HG02571 (cell line): Measurements from ENCODE around the gene TCN2.
"Not testable (repeated sequence)": the region's sequence is repeated elsewhere in the genome, so short reads cannot be mapped to it uniquely, and the experiment has no call there.

Source experiments
- ATAC-seq: cut with Tn5 transposase; IDR thresholded peaks from one replicate; pipeline ENCODE4 v1.9.1; 2021; ENCODE audit warnings: mild to moderate bottlenecking, moderate library complexity; ENCODE audit not compliant: unreplicated experiment

Gene TCN2

DNA sequence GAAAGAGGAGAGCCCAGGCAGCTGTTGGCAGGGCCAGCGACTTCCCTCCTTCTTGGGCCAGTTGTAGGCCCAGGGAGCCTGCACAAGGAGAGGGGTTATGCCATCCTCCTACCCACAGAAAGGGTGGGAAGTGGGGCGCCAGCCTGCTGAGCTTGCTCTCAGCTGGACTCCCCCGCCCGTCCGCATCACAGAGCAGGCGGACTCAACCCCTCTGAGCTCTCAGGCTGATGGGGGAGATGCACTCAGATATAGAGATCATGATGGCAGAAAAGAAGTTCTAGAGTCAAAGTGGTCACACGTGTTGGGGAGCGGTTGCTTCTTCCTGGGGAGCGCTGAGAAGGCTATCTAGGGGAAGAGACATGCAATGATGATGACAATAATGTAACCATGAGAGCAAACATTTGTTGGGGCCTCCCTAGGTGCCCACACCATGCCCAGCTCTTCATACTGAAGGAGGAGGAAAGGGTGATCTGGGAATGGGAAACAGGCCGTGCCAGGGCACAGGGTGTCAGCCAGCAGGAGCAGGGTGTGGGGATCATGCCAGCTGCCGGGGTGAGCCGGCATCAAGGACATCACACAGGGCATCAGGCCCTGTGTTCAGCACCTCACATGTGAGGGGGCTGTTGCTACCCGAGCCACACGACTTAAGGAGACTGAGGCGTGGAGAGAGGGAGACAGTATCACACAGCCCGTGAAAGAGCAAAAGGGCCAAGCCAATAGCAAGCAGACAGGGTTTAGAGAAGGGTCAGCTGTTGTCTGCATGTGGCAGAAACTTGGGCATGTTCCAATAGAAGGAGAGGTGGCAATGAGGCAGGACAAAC is 36.3 kb downstream of the TCN2 start:
- ATAC-seq, result no peak

DNA sequence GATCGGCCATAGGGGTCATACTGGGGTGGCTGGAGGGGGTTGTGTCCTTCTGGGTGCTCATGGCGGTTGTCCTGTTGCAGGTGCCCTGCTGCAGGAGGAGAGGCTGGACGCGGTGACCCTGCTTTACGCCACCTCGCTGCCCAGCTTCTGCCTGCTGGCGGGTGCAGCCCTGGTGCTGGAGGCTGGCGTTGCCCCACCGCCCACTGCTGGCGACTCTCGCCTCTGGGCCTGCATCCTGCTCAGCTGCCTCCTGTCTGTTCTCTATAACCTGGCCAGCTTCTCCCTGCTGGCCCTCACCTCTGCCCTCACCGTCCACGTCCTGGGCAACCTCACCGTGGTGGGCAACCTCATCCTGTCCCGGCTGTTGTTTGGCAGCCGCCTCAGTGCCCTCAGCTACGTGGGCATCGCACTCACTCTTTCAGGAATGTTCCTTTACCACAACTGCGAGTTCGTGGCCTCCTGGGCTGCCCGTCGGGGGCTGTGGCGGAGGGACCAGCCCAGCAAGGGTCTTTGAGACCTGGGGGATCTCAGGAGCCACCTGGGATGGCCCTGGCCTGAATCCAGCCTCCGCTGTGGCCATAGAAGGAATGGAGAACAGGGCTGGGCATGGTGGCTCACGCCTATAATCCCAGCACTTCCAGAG is 39.7 kb downstream of the TCN2 start:
- ATAC-seq, result no peak

DNA sequence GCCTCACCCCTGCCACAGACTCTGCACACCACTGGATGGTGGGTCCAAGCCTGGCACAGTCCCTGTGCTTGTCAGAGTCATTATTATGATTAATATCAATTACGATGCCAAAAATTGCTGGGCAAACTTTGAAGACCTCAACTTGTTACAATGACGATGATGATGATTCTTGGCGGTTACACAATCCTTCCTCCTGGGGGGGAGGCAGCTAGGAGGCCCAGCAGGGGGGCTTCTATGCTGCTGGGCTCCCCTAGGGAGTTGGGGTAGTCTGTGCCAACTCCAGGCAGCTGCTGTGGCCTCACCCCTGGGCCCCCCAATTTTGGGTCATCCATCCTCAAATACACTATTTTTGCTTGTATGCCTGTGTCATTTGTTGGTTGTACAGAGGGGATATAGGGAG is 40.6 kb downstream of the TCN2 start:
- ATAC-seq, result no peak

DNA sequence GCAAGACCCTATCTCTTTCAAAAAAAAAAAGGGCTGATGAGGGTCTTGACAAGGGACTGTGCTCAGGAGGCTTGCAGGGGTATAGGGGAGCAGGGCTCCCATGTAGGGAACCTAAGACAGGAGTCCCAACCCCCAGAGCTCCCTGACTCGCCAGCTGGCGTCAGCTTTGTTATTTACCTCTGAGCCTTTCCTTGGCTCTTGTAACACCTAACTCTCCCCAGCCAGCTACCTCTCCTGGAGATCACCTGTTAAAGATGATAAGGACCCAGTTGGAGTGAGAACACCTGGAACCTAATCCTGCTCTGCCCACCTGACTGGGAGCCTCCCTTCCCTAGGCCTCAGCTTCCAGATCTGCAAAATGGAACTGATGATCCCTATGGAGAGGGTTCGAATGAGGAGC is 41.9 kb downstream of the TCN2 start:
- no peak for ATAC-seq

DNA sequence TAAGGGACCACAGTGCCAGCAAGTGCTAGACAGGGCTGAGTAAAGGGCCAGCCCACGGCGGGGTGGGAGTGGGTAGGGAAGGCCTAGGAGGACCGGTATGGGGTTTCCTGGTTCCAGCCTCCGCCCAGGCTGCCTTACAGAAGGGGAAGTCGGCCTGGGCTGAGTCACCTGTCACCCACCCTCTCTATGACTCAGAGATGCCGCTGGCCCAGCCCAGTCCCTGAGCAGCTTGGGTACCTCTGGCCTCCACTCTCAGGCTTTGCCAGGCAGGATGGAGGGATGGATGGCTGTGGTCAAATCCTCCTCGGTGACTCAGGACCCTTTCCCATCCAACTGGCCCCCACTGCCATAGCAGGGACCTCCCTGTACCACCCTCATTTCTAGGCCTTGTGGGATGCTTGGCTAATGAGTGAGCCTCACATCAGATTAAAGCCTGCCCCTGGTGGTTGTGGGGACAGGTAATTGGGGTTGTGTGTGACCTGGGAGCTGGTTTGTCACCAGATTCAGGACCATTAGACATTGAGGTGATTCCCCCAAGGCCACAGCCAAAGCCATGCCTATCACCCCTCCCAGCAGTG is 42.5 kb downstream of the TCN2 start:
- ATAC-seq, result no peak

DNA sequence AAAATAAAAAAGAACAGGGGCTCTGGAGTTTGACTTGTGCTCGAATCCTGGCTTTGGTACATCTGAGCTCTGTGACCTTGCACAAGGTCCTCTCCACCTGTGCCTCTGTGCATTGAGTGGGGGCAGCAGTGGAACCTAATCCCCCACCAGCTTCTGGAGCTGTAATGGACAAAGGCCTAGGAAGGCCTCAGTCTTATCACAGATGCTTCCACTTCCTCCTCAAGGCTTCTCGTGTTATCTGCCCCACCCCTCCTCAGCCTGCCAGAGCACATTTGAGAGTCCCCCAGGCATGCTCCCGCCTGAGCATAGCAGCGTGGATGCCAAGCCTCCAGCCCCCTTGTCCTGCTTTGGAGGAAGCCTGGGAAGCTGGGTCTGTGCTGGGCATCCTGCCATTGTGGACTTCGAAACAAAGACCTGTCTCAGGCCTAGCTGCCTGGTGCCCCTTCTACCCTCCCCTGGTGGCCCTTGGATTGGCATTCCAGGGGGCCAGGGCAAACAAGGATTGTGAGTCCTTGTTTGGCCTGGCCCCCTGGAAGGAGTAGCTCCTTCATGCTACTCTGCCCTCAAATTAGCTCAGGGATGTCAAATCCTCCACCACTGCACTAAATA is 43.6 kb downstream of the TCN2 start:
- ATAC-seq, result no peak

DNA sequence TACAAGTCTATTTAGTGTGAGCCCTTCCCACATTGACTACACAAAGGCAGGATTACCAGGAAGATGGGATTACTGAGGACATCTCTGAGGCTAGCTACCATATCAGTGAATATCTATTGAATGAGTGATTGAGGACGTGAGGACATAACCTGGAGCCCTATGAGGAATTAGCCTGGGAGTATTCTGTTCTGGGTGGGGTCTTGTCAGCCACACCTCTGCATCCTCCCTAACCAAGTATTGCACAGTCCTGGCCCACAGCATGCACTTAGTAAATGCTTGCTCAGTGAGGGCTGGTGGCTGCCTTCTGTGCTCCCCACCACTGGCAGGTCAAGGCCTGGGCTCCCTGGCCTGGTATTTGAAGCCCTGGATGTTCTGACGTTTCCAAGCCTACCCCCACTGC is 45.9 kb downstream of the TCN2 start:
- no peak for ATAC-seq

DNA sequence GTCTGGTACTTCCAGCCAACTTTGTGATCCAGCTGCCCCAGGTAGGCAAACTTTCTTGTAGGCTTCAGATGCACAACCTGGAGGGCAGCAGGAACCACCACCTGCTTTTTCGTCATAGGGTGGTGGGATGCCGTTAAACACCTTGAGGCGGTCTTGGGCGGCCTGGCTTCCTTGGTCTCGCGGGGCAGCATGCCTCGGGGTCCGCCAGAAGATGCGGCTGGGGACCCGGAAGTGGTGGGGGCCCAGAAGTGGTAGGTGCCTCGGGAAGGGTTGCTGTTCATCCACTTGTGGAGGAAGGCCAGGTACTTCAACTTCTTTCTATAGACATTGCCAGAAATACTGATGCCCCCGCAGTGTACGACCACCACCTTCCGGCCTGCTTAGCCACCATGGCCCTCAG is 47.4 kb downstream of the TCN2 start:
- ATAC-seq, result no peak

DNA sequence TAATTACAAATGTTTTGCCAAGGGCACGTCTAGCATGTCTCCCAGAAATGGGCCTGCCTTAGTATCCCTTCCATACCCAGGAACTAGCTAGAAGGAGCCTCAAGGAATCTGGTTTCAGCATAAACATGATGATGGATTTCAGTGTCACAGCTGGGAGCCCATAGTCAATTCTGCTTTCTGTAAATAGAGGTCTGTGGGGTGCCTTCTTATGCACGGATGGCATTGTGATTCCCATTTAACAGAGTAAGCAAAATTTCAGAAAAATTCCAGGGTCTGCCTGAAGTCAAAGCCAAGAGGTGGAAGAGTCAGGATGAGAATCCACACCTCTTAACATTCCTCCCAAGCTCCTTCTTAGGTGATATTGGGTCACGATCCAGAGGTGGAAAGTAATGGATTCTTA is 48.6 kb downstream of the TCN2 start:
- ATAC-seq, result no peak

DNA sequence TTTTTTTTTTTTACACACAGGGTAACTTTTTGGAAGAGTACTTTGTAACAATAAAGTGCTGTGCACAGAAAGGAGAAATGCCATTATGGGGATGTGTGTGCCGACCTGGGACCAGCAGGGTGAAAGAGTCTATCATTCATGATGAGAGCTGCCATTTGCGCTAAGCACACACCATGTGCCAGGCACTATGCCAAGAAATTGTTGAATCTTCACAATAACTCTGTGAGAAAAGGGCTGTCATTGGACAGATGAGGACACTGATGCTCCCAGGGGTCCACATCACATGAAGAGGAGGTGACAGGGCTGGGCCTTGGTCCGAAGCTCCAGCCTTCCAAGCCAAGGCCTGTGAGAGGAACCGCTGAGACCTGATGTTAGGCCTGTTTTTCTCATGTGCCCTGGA is 55.1 kb downstream of the TCN2 start:
- no peak for ATAC-seq

DNA sequence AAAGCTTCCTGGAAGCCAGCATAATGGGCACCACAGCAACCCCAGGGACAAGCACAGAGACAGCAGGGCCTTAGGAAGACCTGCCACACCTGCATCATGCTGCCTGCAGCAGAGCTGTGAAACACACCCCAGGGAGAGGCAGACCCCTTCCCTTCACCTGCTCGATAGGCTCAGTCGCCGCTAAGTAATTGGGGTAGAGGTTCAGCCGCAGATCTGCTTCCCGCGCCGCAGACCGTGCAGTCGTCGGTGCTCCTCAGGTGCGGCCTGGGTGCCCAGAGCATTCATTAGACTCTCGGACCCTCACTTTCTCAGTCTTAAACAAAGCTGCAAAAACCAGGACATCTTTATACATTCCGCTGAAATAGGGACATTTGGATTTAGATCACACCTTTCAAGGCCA is 57.8 kb downstream of the TCN2 start:
- ATAC-seq, result no peak

DNA sequence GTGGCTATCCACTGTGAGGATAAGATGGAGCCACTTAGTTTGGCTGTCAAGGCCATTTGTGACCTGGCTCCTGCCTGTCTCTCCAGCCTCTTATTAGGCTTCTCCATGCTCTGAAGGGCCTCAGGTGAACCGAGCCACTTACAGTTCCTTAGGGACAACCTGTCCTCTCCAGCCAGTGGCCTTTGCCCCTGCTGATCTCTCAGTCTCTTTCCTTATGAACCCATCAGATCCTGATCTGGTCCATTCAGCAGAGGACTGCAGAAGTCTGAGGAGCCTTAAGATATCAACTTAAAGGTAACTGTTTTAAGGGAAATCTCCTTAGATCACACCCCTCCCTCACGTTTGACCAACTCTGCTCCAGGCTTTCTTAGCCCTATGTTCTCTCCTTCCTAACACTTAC is 58.3 kb downstream of the TCN2 start:
- no peak for ATAC-seq

DNA sequence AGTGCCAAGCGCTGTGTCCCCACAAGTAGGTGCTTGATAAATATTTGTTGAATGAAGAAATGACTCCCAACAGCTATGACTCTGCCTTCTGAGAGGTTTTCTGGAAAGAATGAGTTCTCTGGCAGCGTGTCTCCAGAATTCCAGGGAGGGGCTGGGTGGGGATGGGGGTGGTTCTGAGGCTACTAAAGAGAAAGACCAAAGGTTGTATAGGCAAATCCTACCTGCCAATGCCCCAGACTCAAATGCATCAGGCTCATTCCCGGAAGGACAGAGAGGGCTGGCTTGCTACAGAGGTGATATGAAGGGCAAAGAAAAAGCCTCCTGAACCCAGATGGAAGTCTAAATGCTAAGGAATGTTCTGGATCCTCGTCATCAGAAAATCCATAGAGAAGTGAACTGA is 58.8 kb downstream of the TCN2 start:
- ATAC-seq, result no peak

DNA sequence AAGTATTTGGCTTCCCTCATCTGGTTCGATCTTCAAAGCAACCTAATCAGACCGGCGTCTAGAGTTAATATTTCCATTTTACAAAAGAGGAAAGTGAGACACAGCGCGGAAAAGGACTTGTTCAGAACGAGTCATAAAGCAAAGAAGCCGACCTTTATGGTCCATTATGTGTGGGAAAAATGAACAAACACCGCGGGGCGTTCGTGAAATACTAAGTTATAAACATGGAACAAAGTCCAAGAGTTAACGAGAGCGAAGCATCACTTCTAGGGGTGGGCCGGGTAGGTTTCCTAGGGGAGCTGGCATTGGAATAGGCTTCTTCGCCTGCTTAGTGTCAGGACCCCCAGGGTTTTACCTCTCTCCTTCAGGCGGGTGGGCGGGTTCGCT is 60.1 kb downstream of the TCN2 start:
- ATAC-seq, result no peak

DNA sequence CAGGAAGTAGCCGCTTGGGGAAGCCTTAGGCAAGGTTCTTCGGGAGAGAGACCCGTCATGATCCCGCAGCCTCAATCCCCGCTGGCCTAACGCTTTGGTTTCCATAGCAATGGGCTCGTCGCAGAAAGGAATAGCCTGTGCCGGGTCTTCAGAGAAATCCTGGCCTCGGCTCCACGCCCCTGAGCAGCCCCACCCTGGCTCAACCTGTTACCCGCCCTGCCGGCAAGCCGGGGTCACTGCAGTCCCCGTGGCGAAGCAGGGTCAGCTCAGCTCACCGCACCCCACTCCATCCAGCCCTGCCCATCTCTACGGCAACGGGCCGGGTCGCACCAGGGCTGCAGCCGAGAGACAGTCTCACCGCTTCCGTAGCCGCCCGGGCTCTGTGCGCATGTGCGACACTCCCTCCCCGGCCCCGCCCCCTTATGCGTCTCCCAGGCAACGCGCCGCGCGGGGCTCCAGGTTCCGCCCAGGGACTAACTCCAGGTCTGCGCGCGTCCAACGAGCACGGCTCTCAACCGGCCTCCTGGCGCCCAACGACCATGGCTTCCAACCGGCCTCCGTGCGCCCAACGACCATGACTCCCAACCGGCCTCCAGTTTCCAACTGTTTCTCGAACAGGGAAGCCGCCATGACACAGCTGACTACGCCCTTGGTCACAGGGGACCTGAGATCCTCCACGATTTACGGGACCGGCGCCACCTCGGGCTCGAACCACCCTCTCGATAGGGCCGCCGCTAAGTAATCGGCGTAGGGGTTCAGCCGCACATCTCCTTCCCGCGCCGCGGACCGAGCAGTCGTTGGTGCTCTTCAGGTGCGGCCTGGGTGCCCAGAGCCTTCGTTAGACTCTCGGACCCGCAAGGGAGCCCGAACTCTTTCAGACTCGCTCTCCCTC is 60.8 kb downstream of the TCN2 start, which contains the start of gene DUSP18:
TSS of gene DUSP18 (minus strand) at position 382 of the 892 bp plus-strand sequence. CDS start 3,872 bp downstream, outside the sequence.
- ATAC-seq, result peak; percentile 76

DNA sequence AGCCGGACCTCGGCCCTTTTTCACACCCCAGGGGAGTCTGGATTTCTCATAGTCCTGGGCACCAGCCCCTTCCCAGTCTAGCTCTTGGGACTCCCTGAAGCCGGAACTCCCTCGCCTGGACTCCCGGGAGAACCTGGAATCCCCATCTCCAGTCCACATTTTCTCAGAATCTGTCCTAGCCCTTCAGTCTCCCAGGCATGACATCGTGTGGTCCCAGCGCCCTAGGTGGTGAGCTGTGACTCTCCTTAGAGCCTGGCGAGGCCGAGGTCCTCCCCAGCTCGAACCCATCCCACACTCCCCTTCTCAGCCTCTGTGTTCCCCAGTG is 61.4 kb downstream of the TCN2 start:
- peak; percentile 6 for ATAC-seq

DNA sequence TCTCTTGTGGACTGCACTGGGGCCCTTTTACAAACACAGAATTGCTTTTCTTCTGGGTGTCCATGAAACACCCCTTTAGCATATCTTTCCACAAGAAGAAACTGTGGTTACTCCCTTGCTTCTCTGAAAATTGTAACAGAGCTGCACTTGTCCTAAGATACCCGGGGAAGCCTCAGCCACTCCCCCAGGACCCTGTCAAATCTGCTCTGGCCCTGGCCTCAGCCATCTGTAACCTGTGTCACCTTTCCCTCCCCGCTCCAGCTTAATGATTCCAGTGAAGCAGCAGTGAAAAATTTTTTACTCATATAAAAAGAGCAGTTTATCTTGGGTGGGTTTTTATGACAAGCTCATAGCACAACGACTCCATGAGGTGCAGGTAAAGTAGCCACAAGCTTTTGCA is 64.1 kb downstream of the TCN2 start:
- no peak for ATAC-seq

DNA sequence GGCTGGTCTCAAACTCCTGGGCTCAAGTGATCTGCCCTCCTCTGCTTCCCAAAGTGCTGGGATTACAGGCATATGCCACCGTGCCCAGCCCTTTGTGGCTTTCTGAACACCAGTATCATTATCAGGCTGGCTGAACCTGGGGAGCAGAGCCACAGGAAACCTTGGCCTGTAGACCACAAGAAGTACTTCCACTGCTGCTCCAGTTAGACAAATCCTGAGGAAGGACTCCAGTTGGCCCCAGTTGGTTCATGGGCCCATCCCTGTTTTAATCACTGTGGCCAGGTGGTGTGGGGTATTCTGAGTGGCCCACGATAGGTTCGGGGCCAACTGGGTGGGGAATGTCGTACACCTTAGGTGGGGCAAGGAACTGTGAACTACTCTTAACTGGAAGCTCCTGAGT is 66.2 kb downstream of the TCN2 start:
- ATAC-seq, result no peak

DNA sequence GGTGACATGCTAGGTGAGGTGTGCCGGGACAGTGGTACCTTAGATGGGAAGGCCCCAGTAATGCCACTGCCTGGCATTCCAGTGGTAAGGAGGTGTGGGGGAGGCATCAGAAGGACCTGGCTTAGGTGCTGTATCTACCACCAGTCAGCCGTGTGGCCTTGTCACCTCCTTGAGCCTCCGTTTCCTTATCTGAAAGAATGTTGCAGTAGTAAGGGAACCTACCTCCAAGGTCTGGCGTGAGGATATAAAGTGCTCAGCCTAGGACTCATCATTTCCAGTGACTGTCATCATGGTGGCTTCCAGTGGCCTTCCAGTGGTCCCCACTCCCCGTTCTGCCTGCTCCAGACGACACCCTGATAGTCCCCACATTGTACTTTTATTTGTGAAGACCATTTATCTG is 67.5 kb downstream of the TCN2 start:
- ATAC-seq, result no peak

DNA sequence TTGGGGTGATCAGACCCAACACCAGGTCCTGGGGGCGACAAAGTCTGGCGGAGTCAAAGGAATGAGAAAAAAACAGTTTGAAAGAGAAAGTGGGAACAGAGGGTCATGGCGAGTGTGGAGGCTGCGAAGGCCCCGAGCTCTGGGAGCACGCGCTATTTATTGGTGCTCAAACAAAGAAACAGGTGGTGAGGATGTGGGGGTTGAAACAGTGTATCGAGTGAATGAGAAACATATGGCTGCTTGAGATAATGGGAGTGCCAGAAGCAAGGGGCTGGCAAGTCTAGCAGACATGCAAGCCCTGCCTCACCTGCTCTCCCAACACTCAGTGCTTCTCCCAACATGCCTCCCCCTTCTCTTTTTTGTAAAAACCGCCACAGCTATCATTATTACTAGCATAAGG is 68.5 kb downstream of the TCN2 start:
- ATAC-seq, result no peak

DNA sequence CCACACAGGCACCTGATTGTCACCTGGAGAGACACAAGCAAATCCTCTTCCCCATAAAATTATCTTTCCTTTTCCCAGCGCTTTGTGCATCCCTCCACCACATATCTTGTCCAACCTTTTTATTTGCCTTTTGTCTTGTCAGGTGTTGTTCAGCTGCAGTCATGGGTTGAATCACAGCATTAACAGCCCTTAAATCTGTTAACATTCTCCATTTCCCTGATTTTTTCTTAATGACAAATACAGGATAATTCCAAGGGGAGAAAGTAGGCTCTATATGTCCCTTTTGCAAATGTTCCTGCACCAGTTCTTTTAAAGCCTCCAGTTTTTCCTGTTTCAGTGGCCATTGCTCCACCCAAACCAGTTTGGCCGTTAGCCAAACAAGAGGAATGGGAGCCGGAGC is 69.6 kb downstream of the TCN2 start:
- ATAC-seq, result not testable (repeated sequence)
